ENCODE results near the gene CAB39. TPM values are rescaled to one million over a fixed set of nuclear protein-coding genes. Genes with fewer than 3 reads are reported as not detected.

The CAB39 gene
- total RNA-seq, 1 donor from 2014 or later, result 92.2 TPM

- DNase-seq, result no peak
- intact Hi-C loops (cut with micrococcal nuclease), result no loop called here
- Histone ChIP-seq H3K36me3 (no peaks in the 10 kb centered on the region), H3K27me3 (ENCODE audit: low read depth) (no peaks in the 10 kb centered on the region), H3K27ac (replicated peaks) (no peak overlapping the region), H3K9me3 (replicated peaks) (peaks cover 15% of the 10 kb centered on the region), H3K4me1 (peaks cover 7% of the 10 kb centered on the region), H3K4me3 (no peak overlapping the region)
- no peak for TF ChIP-seq CTCF (IDR thresholded peaks at IDR 0.05; ENCODE audit: borderline replicate concordance)
Observed at GRCh38 chr2:230678018-230678417, 34.6 kb upstream of the CAB39 start.

- no peak overlapping the region for H3K27ac ChIP-seq (replicated peaks)
- TF ChIP-seq CTCF (IDR thresholded peaks at IDR 0.05; ENCODE audit: borderline replicate concordance), result no peak
- H3K27me3 ChIP-seq (ENCODE audit: low read depth), result peaks cover 3% of the 10 kb centered on the region
- no peaks in the 10 kb centered on the region for H3K36me3 ChIP-seq
- peaks cover 15% of the 10 kb centered on the region for H3K9me3 ChIP-seq (replicated peaks)
- intact Hi-C loops (cut with micrococcal nuclease), result no loop called here
- H3K4me3 ChIP-seq, result no peak overlapping the region
- H3K4me1 ChIP-seq, result peaks cover 7% of the 10 kb centered on the region
- DNase-seq, result no peak
Observed at GRCh38 chr2:230678451-230678850, 34.2 kb upstream of the CAB39 start.

- Histone ChIP-seq H3K36me3 (no peaks in the 10 kb centered on the region), H3K27ac (replicated peaks) (no peak overlapping the region), H3K4me3 (no peak overlapping the region), H3K4me1 (peaks cover 7% of the 10 kb centered on the region), H3K9me3 (replicated peaks) (peaks cover 15% of the 10 kb centered on the region), H3K27me3 (ENCODE audit: low read depth) (peaks cover 9% of the 10 kb centered on the region)
- TF ChIP-seq CTCF (IDR thresholded peaks at IDR 0.05; ENCODE audit: borderline replicate concordance), result no peak
- intact Hi-C loops (cut with micrococcal nuclease), result no loop called here
- no peak for DNase-seq
Observed at GRCh38 chr2:230680463-230681170, 32.0 kb upstream of the CAB39 start.

GRCh38 chr2:230681171-230681545 lies 31.5 kb upstream of the CAB39 start:
- H3K9me3 ChIP-seq (replicated peaks), result peaks cover 15% of the 10 kb centered on the region
- peaks cover 7% of the 10 kb centered on the region for H3K4me1 ChIP-seq
- no peak overlapping the region for H3K4me3 ChIP-seq
- intact Hi-C loops (cut with micrococcal nuclease), result no loop called here
- no peak for DNase-seq
- H3K27ac ChIP-seq (replicated peaks), result no peak overlapping the region
- H3K27me3 ChIP-seq (ENCODE audit: low read depth), result peaks cover 9% of the 10 kb centered on the region
- no peak for TF ChIP-seq CTCF (IDR thresholded peaks at IDR 0.05; ENCODE audit: borderline replicate concordance)
- no peaks in the 10 kb centered on the region for H3K36me3 ChIP-seq

- no peaks in the 10 kb centered on the region for H3K36me3 ChIP-seq
- no peak overlapping the region for H3K4me3 ChIP-seq
- peaks cover 9% of the 10 kb centered on the region for H3K27me3 ChIP-seq (ENCODE audit: low read depth)
- peaks cover 7% of the 10 kb centered on the region for H3K4me1 ChIP-seq
- TF ChIP-seq CTCF (IDR thresholded peaks at IDR 0.05; ENCODE audit: borderline replicate concordance), result no peak
- intact Hi-C loops (cut with micrococcal nuclease), result no loop called here
- H3K27ac ChIP-seq (replicated peaks), result no peak overlapping the region
- DNase-seq, result no peak
- peaks cover 13% of the 10 kb centered on the region for H3K9me3 ChIP-seq (replicated peaks)
Observed at GRCh38 chr2:230682546-230682945, 30.1 kb upstream of the CAB39 start.

Data from left ventricle myocardium inferior (tissue), 1 donor.